Measurements from ENCODE around the gene MTCP1.

GRCh38 chrX:155046129-155046810 is 24.7 kb downstream of the MTCP1 start:
- TF ChIP-seq, protein P1, sequence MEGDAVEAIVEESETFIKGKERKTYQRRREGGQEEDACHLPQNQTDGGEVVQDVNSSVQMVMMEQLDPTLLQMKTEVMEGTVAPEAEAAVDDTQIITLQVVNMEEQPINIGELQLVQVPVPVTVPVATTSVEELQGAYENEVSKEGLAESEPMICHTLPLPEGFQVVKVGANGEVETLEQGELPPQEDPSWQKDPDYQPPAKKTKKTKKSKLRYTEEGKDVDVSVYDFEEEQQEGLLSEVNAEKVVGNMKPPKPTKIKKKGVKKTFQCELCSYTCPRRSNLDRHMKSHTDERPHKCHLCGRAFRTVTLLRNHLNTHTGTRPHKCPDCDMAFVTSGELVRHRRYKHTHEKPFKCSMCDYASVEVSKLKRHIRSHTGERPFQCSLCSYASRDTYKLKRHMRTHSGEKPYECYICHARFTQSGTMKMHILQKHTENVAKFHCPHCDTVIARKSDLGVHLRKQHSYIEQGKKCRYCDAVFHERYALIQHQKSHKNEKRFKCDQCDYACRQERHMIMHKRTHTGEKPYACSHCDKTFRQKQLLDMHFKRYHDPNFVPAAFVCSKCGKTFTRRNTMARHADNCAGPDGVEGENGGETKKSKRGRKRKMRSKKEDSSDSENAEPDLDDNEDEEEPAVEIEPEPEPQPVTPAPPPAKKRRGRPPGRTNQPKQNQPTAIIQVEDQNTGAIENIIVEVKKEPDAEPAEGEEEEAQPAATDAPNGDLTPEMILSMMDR (IDR thresholded peaks at IDR 0.05) = no peak
- no peak for TF ChIP-seq POLR2AphosphoS5 (IDR thresholded peaks at IDR 0.05)

Measured in stomach (tissue), 4 donors.